Nephron (organoid): ENCODE measurements around the gene MIER2.

Experiments
- H3K27ac Mint-ChIP-seq, 3 experiments: 2 replicates each; pipeline ENCODE4 v1.8.0; 2020; ENCODE audit warnings: mixed read lengths in 3 of 3, mild to moderate bottlenecking in 2 of 3, moderate library complexity in 1 of 3
- H3K27me3 Mint-ChIP-seq: 2 replicates; pipeline ENCODE4 v1.8.0; 2021; ENCODE audit warnings: low read depth, mild to moderate bottlenecking, moderate library complexity, mixed read lengths
- H3K36me3 Mint-ChIP-seq: 2 replicates; pipeline ENCODE4 v1.8.0; 2020; ENCODE audit warnings: low read depth, mixed read lengths
- H3K4me1 Mint-ChIP-seq: 2 replicates; pipeline ENCODE4 v1.8.0; 2020; ENCODE audit warnings: mixed read lengths
- H3K4me3 Mint-ChIP-seq, 3 experiments: 2 replicates each; pipeline ENCODE4 v1.8.0; 2020; ENCODE audit warnings: mild to moderate bottlenecking in 3 of 3, mixed read lengths in 3 of 3, moderate library complexity in 2 of 3
- H3K9me3 Mint-ChIP-seq: 2 replicates; pipeline ENCODE4 v1.8.0; 2020; ENCODE audit warnings: mixed read lengths
- TF ChIP-seq, protein P1 (sequence below), 3 experiments: fragments of 200-600 bp; sonication (generic); IDR thresholded peaks; one replicate each; pipeline ENCODE4 v1.5.0; 2021; ENCODE audit warnings: antibody characterized with exemption in 3 of 3; ENCODE audit not compliant: unreplicated experiment in 3 of 3

MIER2 gene

GRCh38 chr19:326871-327270 is 17.7 kb downstream of the MIER2 start:
- Mint-ChIP-seq H3K4me3 (no peak overlapping the region), H3K27me3 (peaks cover 4% of the 10 kb centered on the region), H3K4me1 (no peaks in the 10 kb centered on the region), H3K27ac (no peak overlapping the region), H3K9me3 (peaks cover 25% of the 10 kb centered on the region), H3K36me3 (peaks cover 64% of the 10 kb centered on the region)
- TF ChIP-seq, protein P1, sequence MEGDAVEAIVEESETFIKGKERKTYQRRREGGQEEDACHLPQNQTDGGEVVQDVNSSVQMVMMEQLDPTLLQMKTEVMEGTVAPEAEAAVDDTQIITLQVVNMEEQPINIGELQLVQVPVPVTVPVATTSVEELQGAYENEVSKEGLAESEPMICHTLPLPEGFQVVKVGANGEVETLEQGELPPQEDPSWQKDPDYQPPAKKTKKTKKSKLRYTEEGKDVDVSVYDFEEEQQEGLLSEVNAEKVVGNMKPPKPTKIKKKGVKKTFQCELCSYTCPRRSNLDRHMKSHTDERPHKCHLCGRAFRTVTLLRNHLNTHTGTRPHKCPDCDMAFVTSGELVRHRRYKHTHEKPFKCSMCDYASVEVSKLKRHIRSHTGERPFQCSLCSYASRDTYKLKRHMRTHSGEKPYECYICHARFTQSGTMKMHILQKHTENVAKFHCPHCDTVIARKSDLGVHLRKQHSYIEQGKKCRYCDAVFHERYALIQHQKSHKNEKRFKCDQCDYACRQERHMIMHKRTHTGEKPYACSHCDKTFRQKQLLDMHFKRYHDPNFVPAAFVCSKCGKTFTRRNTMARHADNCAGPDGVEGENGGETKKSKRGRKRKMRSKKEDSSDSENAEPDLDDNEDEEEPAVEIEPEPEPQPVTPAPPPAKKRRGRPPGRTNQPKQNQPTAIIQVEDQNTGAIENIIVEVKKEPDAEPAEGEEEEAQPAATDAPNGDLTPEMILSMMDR (IDR thresholded peaks at IDR 0.05; ENCODE audit: unreplicated experiment in 3 of 3), result no peak

GRCh38 chr19:325937-326565 is 18.5 kb downstream of the MIER2 start:
- Mint-ChIP-seq H3K9me3 (peaks cover 26% of the 10 kb centered on the region), H3K27ac (no peak overlapping the region), H3K27me3 (peaks cover 4% of the 10 kb centered on the region), H3K4me3 (no peak overlapping the region), H3K36me3 (peaks cover 56% of the 10 kb centered on the region), H3K4me1 (no peaks in the 10 kb centered on the region)
- TF ChIP-seq, protein P1 (IDR thresholded peaks at IDR 0.05; ENCODE audit: unreplicated experiment in 3 of 3), result no peak

DNA sequence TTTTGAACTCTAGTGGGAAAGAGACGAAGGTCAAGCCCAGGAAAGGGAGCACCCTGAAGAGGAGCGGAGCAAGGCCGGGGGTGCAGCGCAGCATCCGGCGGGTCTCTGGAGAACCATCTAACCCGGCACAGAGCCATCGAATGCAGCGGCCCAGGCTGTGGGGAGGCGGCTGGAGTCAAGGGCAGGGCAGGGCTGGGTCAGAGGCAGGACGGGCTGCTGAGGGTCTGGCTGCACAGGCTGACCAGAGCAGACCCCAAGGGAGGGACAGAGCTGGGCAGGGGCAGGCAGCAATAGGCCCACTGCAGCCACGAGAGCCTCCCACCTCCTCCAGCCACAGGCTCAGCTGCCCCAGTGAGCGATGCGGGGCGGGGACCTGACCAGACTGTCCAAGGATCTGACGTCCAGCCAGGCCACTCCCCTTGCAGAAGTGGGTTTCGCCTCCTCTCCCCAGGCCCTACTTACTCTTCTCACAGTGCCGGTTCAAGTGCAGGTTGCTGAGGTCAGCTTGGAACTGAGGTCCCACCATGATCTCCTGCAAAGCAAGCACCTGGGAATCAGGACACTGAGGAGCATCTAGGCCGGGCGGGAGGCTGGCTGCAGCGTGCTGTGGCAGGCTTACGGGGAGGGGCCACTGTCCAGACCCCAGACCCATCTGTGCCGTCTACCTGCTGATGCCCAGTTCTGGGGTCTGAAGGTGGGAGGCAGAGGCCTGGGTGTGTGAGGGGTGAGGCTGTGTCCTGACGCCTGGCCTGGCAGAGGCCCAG is 19.2 kb downstream of the MIER2 start:
- H3K36me3 Mint-ChIP-seq, result peaks cover 49% of the 10 kb centered on the region
- TF ChIP-seq, protein P1 (IDR thresholded peaks at IDR 0.05; ENCODE audit: unreplicated experiment in 3 of 3), result no peak
- H3K9me3 Mint-ChIP-seq, result peaks cover 27% of the 10 kb centered on the region
- H3K27me3 Mint-ChIP-seq, result peaks cover 4% of the 10 kb centered on the region
- no peak overlapping the region for H3K27ac Mint-ChIP-seq
- no peak overlapping the region for H3K4me3 Mint-ChIP-seq
- no peaks in the 10 kb centered on the region for H3K4me1 Mint-ChIP-seq

GRCh38 chr19:324716-325115 is 19.9 kb downstream of the MIER2 start:
- H3K4me3 Mint-ChIP-seq, result no peak overlapping the region
- TF ChIP-seq, protein P1 (IDR thresholded peaks at IDR 0.05; ENCODE audit: unreplicated experiment in 3 of 3), result no peak
- H3K9me3 Mint-ChIP-seq, result peaks cover 29% of the 10 kb centered on the region
- no peaks in the 10 kb centered on the region for H3K4me1 Mint-ChIP-seq
- peaks cover 43% of the 10 kb centered on the region for H3K36me3 Mint-ChIP-seq
- no peak overlapping the region for H3K27ac Mint-ChIP-seq
- H3K27me3 Mint-ChIP-seq, result peaks cover 4% of the 10 kb centered on the region

DNA sequence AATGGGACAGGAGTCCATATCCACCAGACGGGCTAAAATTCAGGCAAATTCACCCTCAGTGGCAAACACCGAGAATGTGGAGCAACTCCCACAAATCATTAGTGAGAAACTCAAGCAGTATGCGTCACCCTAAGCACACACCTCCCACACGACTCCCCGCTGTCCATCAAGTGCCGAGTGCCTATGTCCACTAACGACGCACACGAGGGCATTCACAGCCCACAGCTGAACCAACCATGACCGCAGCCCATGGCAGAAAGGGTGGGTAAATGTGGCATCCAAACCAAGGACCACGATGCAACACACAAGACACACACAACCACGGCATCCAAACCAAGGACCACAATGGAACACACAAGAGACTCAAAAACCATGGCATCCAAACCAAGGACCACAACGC is 22.0 kb downstream of the MIER2 start:
- H3K4me3 Mint-ChIP-seq, result no peak overlapping the region
- H3K4me1 Mint-ChIP-seq, result no peaks in the 10 kb centered on the region
- TF ChIP-seq, protein P1 (IDR thresholded peaks at IDR 0.05; ENCODE audit: unreplicated experiment in 3 of 3), result no peak
- peaks cover 33% of the 10 kb centered on the region for H3K36me3 Mint-ChIP-seq
- peaks cover 24% of the 10 kb centered on the region for H3K9me3 Mint-ChIP-seq
- H3K27me3 Mint-ChIP-seq, result no peaks in the 10 kb centered on the region
- no peak overlapping the region for H3K27ac Mint-ChIP-seq

- Mint-ChIP-seq H3K4me1 (no peaks in the 10 kb centered on the region), H3K36me3 (peaks cover 51% of the 10 kb centered on the region), H3K27me3 (no peaks in the 10 kb centered on the region), H3K27ac (no peak overlapping the region), H3K9me3 (peaks cover 29% of the 10 kb centered on the region), H3K4me3 (no peak overlapping the region)
- TF ChIP-seq, protein P1 (IDR thresholded peaks at IDR 0.05; ENCODE audit: unreplicated experiment in 3 of 3), result no peak
These were observed 26.2 kb downstream of the MIER2 start for GRCh38 chr19:318509-318774.
